ENCODE results near the gene PPP1R9B.

PPP1R9B gene

GRCh38 chr17:50161911-50162288 is 11.4 kb upstream of the PPP1R9B start:
- no peak for DNase-seq

DNA sequence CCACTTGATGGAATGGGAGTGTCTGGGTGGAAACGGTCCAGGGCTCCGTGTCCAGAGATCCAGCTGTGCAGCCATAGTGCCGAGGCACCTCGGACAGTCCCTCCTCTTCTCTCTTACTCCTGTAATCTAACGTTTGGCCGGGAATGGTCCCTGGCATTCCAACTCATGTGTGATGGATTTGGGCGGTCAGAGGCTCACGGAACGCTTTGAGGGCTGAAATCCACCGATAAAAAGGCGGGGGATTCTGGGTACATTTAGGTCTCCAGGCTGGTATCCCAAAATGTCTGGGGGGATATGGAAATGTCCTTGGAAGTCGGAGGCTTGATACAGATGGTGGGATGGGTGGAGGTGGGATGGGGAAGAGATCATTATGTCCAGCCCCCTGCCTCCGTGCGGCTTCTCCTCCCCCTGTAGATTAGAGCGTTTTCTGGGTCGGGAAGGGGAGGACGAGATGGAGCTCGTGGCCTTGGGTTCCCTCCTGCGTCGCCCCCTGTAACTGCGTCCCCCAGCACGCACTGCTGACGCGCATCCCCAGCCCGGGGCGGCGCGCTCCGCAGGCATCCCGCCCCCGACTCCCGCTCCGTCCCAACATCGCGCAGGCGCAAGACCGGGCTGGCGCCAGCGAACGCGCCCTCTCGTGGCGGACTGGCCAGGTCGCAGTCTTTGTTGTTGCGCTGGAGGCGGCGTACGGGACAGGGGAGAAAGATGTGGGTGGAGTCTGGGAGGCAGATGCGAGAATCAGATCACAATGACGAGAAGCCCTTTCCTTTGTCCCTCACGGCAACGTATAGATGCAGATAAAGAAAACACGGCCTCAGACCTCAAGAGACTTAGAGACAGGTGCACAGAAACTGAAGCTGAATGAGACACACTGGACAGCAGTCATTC is 10.8 kb upstream of the PPP1R9B start:
- DNase-seq = peak; percentile 64 to 95 (median 85)

GRCh38 chr17:50157891-50158290 is 7.4 kb upstream of the PPP1R9B start:
- no peak for DNase-seq

DNA sequence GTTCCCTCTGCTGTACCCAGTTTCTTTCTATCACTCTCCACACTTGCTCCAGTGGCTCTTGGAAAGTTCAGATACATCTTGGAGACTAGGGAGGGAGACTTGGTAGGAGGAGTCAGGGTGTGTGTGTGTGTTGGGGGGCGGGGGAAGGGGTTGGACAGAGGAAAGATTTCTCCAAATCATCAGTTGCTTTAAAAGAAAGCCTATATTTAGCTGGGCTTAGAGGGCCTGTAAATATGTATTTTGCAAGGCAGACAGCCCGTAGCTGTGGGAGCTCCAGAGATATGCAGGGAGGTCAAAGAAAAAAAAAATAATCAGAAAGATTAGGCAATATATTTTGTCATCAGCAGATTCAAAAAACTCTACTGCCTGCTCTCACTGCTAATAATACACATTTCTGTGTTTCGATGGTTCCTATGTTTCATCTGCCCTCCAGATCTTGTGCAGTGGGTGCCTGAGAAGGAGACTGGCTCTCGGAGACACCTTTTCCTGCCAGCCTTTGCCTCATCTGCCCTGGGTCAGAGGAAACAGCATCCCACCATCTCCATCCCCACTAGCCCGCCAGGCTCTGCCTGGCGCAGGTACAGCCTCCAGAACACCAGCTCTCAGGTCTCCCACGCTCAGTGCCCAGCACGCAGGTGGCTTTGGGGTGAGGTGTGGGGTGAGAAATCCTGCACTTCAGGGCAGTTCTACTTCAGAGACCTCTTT is 4.8 kb upstream of the PPP1R9B start:
- DNase-seq = no peak

DNA sequence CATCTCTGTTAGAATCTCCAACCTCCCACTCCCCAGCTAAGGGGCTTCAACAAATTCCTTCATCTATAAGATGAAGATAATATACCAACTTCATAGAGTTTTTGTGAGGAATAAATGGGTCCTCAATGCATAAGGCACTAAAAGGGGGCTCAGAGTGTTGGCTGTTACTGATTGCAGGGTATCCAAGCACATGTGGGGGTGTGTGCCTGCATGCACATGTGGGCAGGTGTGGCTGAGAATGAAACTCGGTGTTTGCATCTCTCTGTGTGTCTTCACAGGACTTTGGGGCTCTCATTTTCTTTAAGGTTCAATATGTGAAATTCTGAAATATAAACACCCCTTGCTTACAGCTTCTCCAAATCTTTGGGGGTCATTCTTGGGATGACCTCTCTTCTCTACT is 4.1 kb upstream of the PPP1R9B start:
- no peak for DNase-seq

- DNase-seq = peak in 6 of 51 donors; percentile 11 to 29 (median 16)
Observed at GRCh38 chr17:50153650-50154575, 3.4 kb upstream of the PPP1R9B start.

DNA sequence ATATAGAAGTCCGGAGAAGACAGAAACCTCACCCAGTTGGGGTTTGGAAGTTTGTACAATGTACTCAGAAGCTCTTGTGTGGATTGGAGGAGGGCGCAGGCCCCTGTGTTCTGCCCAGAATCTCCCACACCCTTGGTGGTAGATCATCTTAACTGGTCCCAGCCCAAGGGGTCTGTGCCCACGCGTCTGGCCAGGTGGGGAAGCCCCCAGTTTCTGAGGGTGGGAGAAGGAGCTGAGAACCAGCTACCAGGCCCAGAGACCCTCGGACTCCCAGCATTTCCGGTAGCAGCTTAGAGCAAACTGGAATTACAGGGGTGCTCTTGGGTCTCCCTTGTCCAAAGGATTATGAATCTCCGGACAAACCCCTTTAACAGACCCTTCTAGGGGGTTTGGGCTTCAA is 2.3 kb upstream of the PPP1R9B start:
- no peak for DNase-seq

DNA sequence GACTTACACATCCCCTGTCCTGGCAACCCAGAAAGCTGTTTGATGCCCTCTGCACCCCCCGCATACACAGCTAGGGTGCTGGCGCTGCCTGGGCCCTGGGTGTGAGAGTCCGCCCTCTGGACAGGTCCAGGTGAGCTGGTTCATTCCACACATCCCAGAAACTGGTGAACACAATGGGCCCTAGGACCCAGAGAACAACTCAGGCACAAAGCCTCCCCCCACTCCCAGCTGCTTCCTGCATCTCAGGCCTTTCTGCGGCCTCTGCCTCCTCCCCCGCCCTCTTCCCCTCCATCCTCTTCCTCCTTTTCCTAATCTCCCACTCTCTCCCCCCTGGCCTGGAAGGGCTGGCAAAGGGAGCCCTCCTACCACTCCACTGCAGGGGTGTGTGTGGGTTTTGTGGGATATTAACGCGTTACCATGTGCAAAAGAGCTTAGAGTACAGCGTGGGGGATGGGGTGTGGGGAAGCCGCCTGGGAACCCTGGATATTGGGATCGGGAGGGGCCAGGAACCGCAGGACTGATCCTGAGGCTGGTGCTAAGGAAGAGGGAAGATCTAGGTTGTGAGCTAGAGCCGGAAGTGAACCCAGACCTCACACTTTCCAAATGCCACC is 1.6 kb upstream of the PPP1R9B start:
- DNase-seq = peak; percentile 46 to 94 (median 82)

- peak; percentile 35 to 93 (median 83) for DNase-seq
Observed at GRCh38 chr17:50151041-50151936, 812 bp upstream of the PPP1R9B start.

DNA sequence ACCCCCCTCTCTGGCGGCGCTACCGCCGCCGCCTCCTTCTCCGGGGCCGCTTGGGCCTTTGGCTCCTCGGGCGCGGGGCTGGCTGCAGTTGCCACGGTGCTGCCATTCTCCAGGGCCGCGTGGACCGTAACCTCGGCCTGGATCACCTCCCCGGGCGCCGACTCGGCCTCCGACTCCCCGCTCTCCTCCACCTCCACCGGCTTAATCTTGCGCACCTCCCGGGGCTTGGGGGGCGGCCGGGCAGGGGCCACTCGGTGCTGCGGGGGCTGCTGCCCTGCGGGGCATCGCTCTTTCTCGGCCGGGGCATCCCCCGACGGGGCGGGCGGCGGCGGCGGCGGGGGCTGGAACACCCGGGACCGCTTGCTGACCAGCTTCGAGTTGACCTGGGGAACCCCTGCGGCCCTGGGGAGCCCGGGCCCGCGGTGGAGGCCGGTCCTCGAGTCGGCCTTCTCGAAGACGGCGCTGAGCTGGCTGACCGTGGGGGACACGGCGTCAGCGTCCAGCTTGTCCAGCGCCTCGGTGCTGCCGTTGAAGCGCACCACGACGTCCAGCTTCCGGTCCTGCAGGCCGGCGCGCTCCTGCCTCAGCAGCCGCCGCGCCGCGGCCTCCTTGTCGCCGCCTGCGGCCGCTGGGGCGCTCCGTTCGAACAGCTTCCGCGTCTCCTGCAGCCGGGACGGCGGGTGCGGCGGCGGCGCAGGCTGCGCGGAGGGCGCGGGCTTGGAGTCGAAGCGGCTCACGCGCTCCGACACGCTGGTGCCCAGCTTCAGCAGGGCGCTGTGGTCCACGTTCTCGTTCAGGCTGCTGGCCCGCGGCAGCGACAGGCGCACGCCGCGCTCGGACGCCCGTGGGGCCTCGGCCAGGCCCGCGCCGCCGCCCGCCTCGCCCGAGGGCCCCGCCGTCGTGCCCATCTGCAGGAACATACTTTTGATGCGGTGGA is 792 bp downstream of the PPP1R9B start:
- peak in 17 of 51 donors; percentile 11 to 52 (median 32) for DNase-seq

DNA sequence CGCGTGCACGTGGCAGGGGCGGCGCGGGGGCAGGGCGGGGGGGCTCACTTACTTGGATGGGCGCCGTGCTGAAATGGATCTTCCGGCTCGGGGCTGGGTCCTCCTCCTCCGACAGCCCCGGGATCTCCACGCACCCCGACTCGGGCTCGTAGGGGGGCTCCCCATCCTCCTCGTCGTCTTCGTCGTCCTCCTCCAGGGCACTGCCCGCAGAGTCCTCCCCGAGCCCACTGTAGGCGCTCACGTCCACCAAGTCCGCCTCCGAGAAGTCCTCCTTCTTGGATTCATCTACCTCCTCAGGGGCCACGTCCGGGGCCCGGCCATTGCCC is 1.4 kb downstream of the PPP1R9B start:
- peak in 6 of 51 donors; percentile 16 to 65 (median 37) for DNase-seq

- peak in 40 of 51 donors; percentile 24 to 81 (median 56) for DNase-seq
Observed at GRCh38 chr17:50148226-50149090, 2.0 kb downstream of the PPP1R9B start.

GRCh38 chr17:50147841-50148225 is 2.6 kb downstream of the PPP1R9B start:
- peak in 16 of 51 donors; percentile 28 to 81 (median 61) for DNase-seq

DNA sequence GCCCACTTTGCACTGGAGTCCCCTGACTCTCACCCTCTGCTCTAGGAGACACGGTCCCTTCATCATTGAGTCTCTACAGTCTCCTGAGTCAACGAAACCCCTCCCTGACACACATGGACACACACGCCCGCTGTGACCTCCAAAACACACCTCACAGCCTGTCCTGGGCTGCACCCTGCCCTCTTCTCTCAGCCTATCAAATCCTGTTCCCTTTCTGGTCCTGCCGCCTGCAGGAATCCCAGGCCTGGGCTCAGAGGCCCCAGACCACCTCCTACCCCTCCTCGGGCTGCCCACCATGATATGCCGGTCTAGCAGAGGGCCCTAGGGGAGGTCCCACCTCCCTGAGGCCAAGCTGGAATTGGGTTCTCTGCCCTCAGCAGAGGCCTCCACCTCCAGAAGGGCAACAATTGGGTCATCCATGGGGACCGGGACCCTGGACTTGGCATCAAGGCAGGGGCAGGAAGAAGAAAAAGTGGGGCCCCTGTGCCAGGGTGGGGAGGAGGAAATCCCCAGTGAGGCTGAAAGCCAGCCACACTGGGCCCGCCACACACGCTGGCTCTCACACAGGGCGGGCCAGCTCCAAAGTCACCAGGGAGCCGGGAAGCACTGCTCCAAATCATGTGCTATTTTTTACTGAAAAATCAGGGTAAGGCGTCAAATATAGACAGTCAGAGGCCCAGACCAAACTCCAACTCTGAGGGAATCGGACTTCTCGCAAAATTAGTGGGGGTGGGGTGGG is 3.4 kb downstream of the PPP1R9B start:
- peak in 11 of 51 donors; percentile 10 to 43 (median 27) for DNase-seq

DNA sequence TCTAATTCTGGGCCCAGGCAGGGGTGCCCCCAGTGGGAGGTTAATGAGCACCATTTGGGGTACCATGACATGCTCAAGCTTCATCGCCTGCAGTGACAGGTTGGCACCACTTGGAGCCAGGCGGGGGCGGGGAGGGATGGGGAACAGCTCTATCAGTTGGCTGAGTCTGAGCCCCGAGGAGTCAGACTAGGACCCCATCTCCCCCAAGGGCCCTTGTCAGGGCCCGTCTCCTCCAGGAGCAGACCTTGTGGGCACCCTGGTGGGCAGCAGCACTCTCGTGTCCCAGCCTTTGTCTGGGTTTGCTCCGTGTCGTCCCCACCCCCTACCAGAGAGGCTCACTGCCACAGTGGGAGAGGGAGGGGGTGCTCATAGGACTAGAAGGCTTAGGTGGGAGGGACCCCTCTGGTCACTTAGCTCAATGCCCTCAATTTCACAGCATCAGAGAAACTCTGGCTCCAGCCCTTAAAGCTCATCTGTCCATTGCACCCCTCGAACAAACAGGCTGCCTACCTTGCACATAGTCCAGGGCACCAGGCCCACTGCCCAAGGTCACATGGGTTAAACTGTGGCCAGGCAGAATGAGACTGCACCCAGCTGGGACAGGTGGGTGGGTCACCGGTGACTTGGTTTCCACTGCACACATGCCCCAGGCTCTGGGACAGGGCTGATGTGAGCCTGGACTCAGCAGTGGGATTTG is 4.1 kb downstream of the PPP1R9B start:
- DNase-seq = peak in 4 of 51 donors; percentile 10 to 21 (median 14)

DNA sequence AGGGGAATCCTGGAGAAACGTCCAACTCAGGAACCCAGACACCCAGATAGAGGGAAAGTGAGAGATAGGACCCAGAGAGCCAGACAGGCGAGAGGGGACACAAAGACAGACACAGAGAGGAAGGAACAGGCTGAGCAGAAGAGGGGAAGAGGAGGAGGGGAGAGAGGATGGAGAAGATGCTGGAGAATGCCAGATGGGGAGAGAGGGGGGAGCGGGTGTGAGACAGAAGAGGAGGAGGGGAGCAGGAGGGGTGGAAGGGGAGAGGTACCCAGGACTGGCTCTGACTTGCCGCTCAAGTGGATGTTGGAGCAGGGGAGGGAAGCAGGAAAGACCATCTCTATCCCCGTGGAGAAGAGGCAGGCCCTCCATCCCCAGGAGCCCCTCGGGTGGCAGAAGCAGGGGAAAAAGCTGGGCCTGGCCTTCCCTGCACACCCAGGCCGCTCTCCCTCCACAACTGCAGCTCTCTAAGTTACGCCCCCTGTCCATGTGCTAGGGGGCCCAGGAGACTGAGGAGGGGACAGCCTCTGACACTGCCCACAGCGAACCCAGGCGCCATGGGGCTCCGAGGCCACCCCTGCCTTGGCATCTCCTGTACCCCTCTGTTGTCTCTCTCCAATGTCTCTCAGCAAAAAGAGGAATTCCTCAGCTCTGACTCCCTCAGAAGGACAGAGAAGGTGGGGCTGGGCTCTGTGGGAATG is 4.8 kb downstream of the PPP1R9B start:
- peak in 1 of 51 donors; percentile 13 for DNase-seq

All from hypothalamus (tissue), 51 donors.